Activated B cell treated with CpG ODN at 0.5 μM for 24 hours (primary cell): ENCODE measurements around the gene IL23R. TPM values are rescaled to one million over a fixed set of nuclear protein-coding genes. Genes with fewer than 3 reads are reported as not detected.

ENCODE experiments used
- ATAC-seq: fragments of 200-7000 bp; cut with Tn5 transposase; one replicate; pipeline ENCODE4 v1.10.0; 2021; ENCODE audit warnings: low read depth, mild to moderate bottlenecking, moderate library complexity
- CTCF ChIA-PET: fragments of 350-600 bp; sonication (Branson Sonifier 250); formaldehyde crosslinking; loops from one replicate; lab custom pipeline; 2021; ENCODE audit warnings: antibody characterized with exemption; lab: Charles Lee
- POLR2A ChIA-PET: fragments of 350-600 bp; sonication (Branson Sonifier 250); formaldehyde crosslinking; loops from one replicate; lab custom pipeline; 2021; ENCODE audit warnings: antibody characterized with exemption; lab: Charles Lee
- DNase-seq: peaks from one replicate; pipeline ENCODE4 v3.0.0; 2022
- H3K27ac Mint-ChIP-seq: one replicate; pipeline ENCODE4 v1.8.0; 2020; ENCODE audit warnings: mixed read lengths
- H3K27me3 Mint-ChIP-seq: one replicate; pipeline ENCODE4 v1.8.0; 2021; ENCODE audit warnings: mixed read lengths
- H3K36me3 Mint-ChIP-seq: one replicate; pipeline ENCODE4 v1.8.0; 2021; ENCODE audit warnings: low read depth, mixed read lengths
- H3K4me1 Mint-ChIP-seq: one replicate; pipeline ENCODE4 v1.8.0; 2021; ENCODE audit warnings: mixed read lengths
- H3K4me3 Mint-ChIP-seq: one replicate; pipeline ENCODE4 v1.8.0; 2020; ENCODE audit warnings: mild to moderate bottlenecking, mixed read lengths
- H3K9me3 Mint-ChIP-seq: one replicate; pipeline ENCODE4 v1.8.0; 2020; ENCODE audit warnings: mixed read lengths
- intact Hi-C: fragments of 100-400 bp; cut with micrococcal nuclease; formaldehyde crosslinking; loops from one replicate; pipeline ENCODE4 v1.15.1; 2024
- total RNA-seq: library from RNA; stranded (reverse); gene quantifications from 2 replicates; pipeline ENCODE4 v1.2.3, GENCODE V29; 2022
- TF ChIP-seq, protein P1 (sequence below): fragments of 200-600 bp; IDR thresholded peaks from one replicate; pipeline ENCODE4 v1.8.0; 2022; ENCODE audit warnings: antibody characterized with exemption, mild to moderate bottlenecking

IL23R gene
- total RNA-seq, 1 donor from 2014 or later, result not detected

DNA sequence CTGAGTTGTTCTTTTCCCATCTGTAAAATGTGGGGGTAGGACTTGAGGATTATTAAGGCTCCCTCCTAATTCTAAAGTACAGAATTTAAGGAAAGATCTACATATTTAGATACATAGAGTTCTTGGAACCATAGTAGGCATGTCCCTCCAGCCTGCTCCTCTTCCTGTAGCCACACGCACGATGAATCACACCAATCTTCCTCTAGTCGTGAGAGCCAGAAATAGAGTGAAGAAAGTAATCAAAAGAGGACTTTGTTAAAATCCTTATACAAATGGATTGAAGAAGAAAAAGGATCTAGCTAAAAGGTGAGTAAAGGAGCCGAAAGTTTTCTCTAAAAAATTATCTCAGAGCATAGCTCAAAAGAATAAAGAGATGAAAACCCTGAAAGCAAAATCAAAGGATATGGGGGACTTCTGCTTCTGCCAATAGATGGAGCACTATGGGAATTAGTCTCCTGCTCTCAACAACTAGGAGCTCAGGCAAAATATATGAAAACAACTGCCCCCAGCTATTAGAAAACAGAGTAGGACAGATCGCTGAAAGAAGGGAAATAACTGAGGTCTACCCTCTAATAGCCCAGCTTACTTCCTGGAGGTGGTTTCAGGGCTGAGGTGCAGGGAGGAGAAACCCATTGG lies 40.0 kb upstream of the IL23R start:
- ATAC-seq, result no peak
- Mint-ChIP-seq H3K27me3 (no peaks in the 10 kb centered on the region), H3K27ac (no peak overlapping the region), H3K36me3 (no peaks in the 10 kb centered on the region), H3K4me1 (no peaks in the 10 kb centered on the region), H3K9me3 (no peaks in the 10 kb centered on the region), H3K4me3 (no peak overlapping the region)
- intact Hi-C loops, result no loop called here
- CTCF ChIA-PET, result interaction anchor here (1.8 kb wide), 1 partner anchor 23 kb away, joined by 6 read pairs; no protein-coding TSS in a partner anchor
- POLR2A ChIA-PET, result no interaction called here
- no peak for DNase-seq
- TF ChIP-seq, protein P1, sequence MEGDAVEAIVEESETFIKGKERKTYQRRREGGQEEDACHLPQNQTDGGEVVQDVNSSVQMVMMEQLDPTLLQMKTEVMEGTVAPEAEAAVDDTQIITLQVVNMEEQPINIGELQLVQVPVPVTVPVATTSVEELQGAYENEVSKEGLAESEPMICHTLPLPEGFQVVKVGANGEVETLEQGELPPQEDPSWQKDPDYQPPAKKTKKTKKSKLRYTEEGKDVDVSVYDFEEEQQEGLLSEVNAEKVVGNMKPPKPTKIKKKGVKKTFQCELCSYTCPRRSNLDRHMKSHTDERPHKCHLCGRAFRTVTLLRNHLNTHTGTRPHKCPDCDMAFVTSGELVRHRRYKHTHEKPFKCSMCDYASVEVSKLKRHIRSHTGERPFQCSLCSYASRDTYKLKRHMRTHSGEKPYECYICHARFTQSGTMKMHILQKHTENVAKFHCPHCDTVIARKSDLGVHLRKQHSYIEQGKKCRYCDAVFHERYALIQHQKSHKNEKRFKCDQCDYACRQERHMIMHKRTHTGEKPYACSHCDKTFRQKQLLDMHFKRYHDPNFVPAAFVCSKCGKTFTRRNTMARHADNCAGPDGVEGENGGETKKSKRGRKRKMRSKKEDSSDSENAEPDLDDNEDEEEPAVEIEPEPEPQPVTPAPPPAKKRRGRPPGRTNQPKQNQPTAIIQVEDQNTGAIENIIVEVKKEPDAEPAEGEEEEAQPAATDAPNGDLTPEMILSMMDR, result no peak

DNA sequence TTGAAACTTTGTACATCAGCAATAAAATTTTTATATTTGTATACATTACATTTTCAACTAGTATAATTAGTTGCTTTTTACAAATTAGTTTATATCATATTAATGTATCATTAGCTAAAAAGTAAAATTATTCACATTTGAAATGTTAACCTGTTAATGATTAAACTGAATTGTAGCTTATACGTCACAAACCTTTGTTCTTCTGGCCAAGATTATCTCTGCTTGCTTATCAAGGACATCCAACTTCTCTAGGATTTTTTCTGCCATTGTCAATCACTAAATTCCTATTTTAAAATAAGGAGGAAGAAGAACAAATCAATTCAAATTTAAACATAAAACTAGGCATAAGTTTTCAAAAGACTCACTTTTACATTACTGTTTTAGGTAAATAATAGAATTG lies 39.3 kb upstream of the IL23R start:
- POLR2A ChIA-PET, result no interaction called here
- CTCF ChIA-PET, result no interaction called here
- DNase-seq, result no peak
- Mint-ChIP-seq H3K27me3 (no peaks in the 10 kb centered on the region), H3K4me3 (no peak overlapping the region), H3K36me3 (no peaks in the 10 kb centered on the region), H3K4me1 (no peaks in the 10 kb centered on the region), H3K9me3 (no peaks in the 10 kb centered on the region), H3K27ac (no peak overlapping the region)
- TF ChIP-seq, protein P1, result no peak
- no peak for ATAC-seq
- intact Hi-C loops, result no loop called here

DNA sequence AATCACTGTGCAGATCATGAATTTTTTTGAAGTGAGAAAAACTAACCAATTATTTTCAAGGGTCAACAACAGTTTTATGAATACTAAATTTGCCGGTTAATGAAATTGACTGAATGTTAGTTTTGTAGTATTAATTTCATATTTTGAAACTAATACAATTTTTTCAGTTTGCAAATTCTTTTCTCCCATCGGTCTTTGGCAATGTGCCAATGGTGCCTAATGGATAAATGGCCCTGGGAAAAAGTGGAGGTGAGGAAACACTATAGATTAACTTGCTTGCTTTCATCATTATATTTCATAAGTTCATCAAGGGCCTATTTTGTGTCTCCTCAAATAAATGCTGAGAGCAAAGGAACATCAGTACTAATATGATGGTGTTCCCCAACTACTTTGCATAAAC lies 35.6 kb upstream of the IL23R start:
- Mint-ChIP-seq H3K27me3 (no peaks in the 10 kb centered on the region), H3K36me3 (no peaks in the 10 kb centered on the region), H3K27ac (no peak overlapping the region), H3K9me3 (no peaks in the 10 kb centered on the region), H3K4me3 (no peak overlapping the region), H3K4me1 (peaks cover 7% of the 10 kb centered on the region)
- CTCF ChIA-PET, result no interaction called here
- ATAC-seq, result no peak
- intact Hi-C loops, result no loop called here
- DNase-seq, result no peak
- POLR2A ChIA-PET, result no interaction called here
- TF ChIP-seq, protein P1, result no peak

DNA sequence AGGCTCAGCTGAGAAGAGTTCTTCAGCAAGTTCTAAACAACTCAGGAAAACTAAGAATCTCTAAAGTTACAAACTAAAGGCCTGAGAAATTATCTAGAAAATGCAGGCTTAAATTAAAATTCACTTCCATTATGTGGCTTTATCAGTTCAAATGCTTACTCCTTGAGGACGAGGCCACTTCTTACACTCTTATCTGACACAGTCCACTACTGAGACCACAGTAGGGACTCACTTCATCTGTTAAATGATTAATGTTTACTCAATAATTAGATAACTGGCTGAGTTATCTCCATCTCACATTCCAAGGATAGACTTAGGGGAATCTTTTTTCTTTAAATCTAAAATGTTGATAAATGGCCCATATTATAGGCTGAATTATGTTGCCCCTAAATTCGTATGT lies 33.1 kb upstream of the IL23R start:
- H3K4me1 Mint-ChIP-seq, result peaks cover 7% of the 10 kb centered on the region

DNA sequence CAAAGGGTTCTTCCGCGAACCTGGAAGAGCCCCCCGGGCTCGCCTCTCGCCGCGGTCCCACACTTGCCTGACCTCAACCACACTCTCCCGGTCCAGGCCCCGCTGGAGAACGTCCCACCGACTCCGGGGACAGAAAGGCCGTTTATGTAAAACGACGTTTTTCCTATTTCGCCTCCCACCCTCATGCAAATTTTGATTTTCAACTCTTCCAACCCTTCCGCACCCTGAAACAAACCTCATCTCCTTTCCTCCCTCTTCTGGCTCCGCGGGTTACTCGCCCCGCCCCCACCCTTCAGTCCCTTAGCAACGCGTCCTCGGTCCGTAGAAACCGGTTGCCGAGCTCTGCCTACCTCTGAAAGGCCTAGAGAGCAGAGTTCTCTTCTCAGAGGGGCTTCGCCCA lies 31.6 kb upstream of the IL23R start, which contains the start of gene C1orf141:
TSS of gene C1orf141 (minus strand) at position 276 of the 400 bp plus-strand sequence. CDS start 7,730 bp downstream, outside the sequence.
- H3K4me1 Mint-ChIP-seq, result peaks cover 7% of the 10 kb centered on the region
- H3K36me3 Mint-ChIP-seq, result no peaks in the 10 kb centered on the region
- no peak within 1 kb of the TSS for H3K27ac Mint-ChIP-seq
- ATAC-seq (no peak), DNase-seq (no peak)
- TF ChIP-seq, protein P1, result no peak
- ChIA-PET POLR2A (interaction anchor here (1.3 kb wide), 1 partner anchor 81 kb away, joined by 4 read pairs; the partner anchor contains the start of gene SLC35D1), CTCF (interaction anchor here (1.3 kb wide), 1 partner anchor 139 kb away, joined by 3 read pairs; no protein-coding TSS in a partner anchor)
- intact Hi-C loops, result no loop called here
- H3K27me3 Mint-ChIP-seq, result no peaks in the 10 kb centered on the region
- H3K9me3 Mint-ChIP-seq, result no peaks in the 10 kb centered on the region
- peak within 1 kb of the TSS; percentile 70 for H3K4me3 Mint-ChIP-seq

More for the DNA sequence above, 33.1 kb upstream of the IL23R start:
- no peak overlapping the region for H3K4me3 Mint-ChIP-seq
- DNase-seq, result no peak
- ChIA-PET POLR2A (no interaction called here), CTCF (no interaction called here)
- no peaks in the 10 kb centered on the region for H3K36me3 Mint-ChIP-seq
- ATAC-seq, result no peak
- no peaks in the 10 kb centered on the region for H3K9me3 Mint-ChIP-seq
- intact Hi-C loops, result no loop called here
- H3K27me3 Mint-ChIP-seq, result no peaks in the 10 kb centered on the region
- TF ChIP-seq, protein P1, result no peak
- H3K27ac Mint-ChIP-seq, result no peak overlapping the region
